GM12872 (cell line): Measurements from ENCODE around the gene PLCB1.

Experiments
- CTCF ChIP-seq: IDR thresholded peaks from 3 replicates; pipeline ENCODE4 v1.5.1; 2011; ENCODE audit warnings: low read depth, mild to moderate bottlenecking, low read length, moderate library complexity; ENCODE audit not compliant: insufficient read depth

Gene PLCB1

GRCh38 chr20:8365634-8366033 lies 233.6 kb downstream of the PLCB1 start:
- TF ChIP-seq CTCF: no peak

GRCh38 chr20:8366303-8366923 lies 234.3 kb downstream of the PLCB1 start:
- TF ChIP-seq CTCF: no peak

GRCh38 chr20:8367689-8368088 lies 235.6 kb downstream of the PLCB1 start:
- TF ChIP-seq CTCF: no peak

- TF ChIP-seq CTCF: no peak
These were observed 236.6 kb downstream of the PLCB1 start for GRCh38 chr20:8368670-8369069.

GRCh38 chr20:8369311-8369710 lies 237.2 kb downstream of the PLCB1 start:
- TF ChIP-seq CTCF: no peak

- no peak for TF ChIP-seq CTCF
These were observed 238.7 kb downstream of the PLCB1 start for GRCh38 chr20:8370774-8371173.

GRCh38 chr20:8372824-8373380 lies 240.8 kb downstream of the PLCB1 start:
- no peak for TF ChIP-seq CTCF

- TF ChIP-seq CTCF: no peak
These were observed 241.5 kb downstream of the PLCB1 start for GRCh38 chr20:8373579-8373978.
